ENCODE results near the gene INF2.

Gene INF2

DNA sequence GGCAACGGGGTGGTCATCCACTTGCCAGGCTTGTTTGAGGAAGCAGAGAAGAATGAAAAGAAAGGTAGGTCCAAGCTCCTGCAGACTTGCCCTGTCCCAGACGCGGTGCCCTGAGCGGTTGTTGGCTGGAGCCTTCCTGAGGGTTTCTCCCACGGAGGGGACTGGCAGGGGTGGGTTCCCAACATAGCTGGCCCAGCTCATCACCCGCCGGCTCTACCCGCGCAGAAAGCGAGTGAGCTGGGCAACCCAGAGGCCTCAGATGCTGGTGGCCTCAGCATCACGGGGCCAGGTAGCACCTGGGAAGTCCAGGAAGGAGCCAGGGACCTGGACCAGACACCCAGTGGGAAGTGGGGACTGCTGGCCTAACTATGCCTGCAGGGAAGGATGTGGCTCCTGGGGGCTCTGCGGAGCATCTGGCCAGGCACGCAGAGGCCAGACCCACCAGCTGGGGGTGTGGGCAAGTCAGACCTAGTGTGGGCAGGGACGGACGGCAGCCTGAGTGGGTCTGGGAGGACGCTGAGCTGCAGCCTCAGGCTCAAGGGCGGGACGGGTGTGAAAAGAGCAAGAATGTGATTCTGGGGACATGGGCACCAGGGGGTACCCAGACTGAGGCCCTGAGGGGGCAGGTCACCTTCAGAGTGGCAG lies 49.1 kb downstream of the INF2 start:
- Histone ChIP-seq H3K27ac (ENCODE audit: low read length) (no peak overlapping the region), H3K27me3 (ENCODE audit: control insufficient read depth, insufficient read depth, low read length) (no peaks in the 10 kb centered on the region), H3K9me3 (ENCODE audit: control insufficient read depth, insufficient read depth, low read length) (no peaks in the 10 kb centered on the region), H3K4me3 (ENCODE audit: low read length) (no peak overlapping the region), H3K36me3 (ENCODE audit: control insufficient read depth, insufficient read depth, low read length) (peaks cover 7% of the 10 kb centered on the region; the same call in 1 of the 2 replicates), H3K4me1 (ENCODE audit: control insufficient read depth, insufficient read depth, low read length) (no peaks in the 10 kb centered on the region; the same call in 1 of the 2 replicates)
- no peak for DNase-seq (ENCODE audit: low read depth, low spot score)
- WGBS (ENCODE audit: insufficient coverage, insufficient read length): no CpG with 5 or more reads among the region's 18 CpGs

DNA sequence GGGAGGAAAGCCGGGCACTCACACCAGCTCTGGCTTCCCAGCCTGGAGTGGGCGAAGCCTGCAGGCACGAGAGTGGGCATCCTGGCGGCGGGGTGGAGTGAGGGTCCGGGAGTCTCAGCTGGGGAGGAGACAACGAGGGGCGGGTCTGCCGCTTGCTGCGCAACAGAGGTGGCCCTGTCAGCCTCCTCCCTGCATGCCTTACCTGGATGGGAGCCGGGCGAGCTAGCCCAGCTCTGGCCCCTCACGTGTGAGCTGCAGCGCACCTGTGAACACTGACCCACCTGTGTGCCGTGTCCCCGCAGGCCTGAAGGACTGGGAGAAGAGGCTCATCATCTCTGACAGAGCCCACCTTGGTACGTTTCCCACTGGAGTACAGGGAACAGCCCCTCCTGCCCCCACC lies 49.6 kb downstream of the INF2 start:
- H3K4me3 ChIP-seq (ENCODE audit: low read length): no peak overlapping the region
- WGBS (ENCODE audit: insufficient coverage, insufficient read length): no CpG with 5 or more reads among the region's 17 CpGs
- no peaks in the 10 kb centered on the region for H3K27me3 ChIP-seq (ENCODE audit: control insufficient read depth, insufficient read depth, low read length)
- DNase-seq (ENCODE audit: low read depth, low spot score): no peak
- H3K36me3 ChIP-seq (ENCODE audit: control insufficient read depth, insufficient read depth, low read length): peaks cover 7% of the 10 kb centered on the region; the same call in 1 of the 2 replicates
- no peaks in the 10 kb centered on the region; the same call in 1 of the 2 replicates for H3K4me1 ChIP-seq (ENCODE audit: control insufficient read depth, insufficient read depth, low read length)
- no peaks in the 10 kb centered on the region for H3K9me3 ChIP-seq (ENCODE audit: control insufficient read depth, insufficient read depth, low read length)
- H3K27ac ChIP-seq (ENCODE audit: low read length): no peak overlapping the region

DNA sequence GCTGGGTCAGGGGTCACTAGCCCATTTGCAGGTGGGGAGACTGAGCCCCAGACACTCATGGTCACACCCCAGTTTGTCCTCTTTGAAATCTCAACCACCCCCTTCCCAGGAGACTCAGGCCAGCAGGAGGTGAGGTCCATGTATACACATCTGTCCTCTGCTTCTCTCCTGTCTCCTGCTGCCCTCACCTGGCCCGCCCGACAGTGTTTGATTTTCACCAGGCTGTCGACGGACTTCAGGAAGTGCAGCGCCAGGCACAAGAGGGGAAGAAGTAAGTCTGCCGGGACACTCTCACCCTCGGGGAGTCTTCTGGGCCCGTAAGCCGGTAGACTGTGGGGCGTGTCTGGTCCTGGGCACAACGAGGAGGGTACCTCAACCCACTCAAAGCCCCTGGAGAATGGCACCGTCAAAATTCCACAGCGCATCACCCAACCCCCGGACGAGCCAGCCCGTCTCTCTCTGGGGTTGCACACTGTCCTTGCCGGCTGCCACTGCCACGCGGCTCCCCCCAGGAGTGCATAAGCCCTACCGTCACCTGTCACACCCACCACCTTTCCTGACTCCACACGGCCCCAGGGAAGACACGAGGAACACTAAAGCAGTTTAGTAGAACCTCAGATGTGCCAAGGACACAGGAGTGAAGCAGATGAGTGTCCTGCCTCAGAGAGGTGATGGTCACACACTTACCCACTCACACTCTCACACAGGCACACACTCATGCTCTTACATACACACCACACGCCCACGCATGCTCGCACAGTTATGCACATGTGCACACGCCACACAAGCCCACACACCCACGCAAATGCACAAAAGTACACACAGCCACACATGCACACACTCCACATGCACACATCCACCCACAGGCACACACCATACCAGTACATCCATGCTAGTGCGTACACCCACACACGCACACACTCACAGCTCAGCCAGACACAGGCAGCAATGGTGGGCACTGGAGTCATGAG lies 50.4 kb downstream of the INF2 start:
- DNase-seq (ENCODE audit: low read depth, low spot score): no peak
- Histone ChIP-seq H3K4me3 (ENCODE audit: low read length) (no peak overlapping the region), H3K9me3 (ENCODE audit: control insufficient read depth, insufficient read depth, low read length) (no peaks in the 10 kb centered on the region), H3K27me3 (ENCODE audit: control insufficient read depth, insufficient read depth, low read length) (no peaks in the 10 kb centered on the region), H3K27ac (ENCODE audit: low read length) (no peak overlapping the region), H3K4me1 (ENCODE audit: control insufficient read depth, insufficient read depth, low read length) (no peaks in the 10 kb centered on the region; the same call in 1 of the 2 replicates), H3K36me3 (ENCODE audit: control insufficient read depth, insufficient read depth, low read length) (peaks cover 7% of the 10 kb centered on the region; the same call in 1 of the 2 replicates)
- no CpG with 5 or more reads among the region's 29 CpGs for WGBS (ENCODE audit: insufficient coverage, insufficient read length)

DNA sequence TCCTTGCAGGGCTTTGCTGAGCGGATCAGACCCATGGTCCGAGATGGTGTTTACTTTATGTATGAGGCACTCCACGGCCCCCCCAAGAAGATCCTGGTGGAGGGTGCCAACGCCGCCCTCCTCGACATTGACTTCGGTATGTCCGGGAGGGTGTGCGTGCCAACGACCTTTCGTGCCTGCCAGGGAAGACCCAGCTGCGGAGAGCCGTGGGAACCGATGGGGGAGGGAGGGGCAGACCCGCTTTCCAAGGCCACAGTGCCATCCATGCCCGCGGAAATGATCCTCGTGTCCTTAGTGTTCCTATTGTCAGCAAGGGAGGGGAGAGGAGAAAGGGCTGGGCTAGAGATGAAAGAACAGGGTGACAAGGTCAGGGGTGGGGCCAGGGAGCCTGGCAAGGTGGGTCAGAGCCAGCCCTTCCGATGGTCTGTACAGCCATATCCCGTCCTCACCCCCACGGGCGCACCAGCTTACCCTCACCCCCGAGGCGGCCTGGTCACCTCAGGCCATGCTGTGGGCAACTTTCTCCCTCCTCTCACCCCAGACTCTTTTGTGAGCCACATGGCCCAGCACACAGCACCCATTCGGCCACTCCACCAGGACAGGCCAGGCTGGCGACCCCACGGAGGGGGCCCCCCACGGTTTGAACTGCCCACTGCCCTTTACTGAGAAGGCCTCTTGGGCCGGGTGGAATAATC lies 51.8 kb downstream of the INF2 start:
- Histone ChIP-seq H3K27ac (ENCODE audit: low read length) (no peak overlapping the region), H3K36me3 (ENCODE audit: control insufficient read depth, insufficient read depth, low read length) (peaks cover 7% of the 10 kb centered on the region; the same call in 1 of the 2 replicates), H3K9me3 (ENCODE audit: control insufficient read depth, insufficient read depth, low read length) (no peaks in the 10 kb centered on the region), H3K4me3 (ENCODE audit: low read length) (no peak overlapping the region), H3K4me1 (ENCODE audit: control insufficient read depth, insufficient read depth, low read length) (no peaks in the 10 kb centered on the region), H3K27me3 (ENCODE audit: control insufficient read depth, insufficient read depth, low read length) (no peaks in the 10 kb centered on the region)
- DNase-seq (ENCODE audit: low read depth, low spot score): no peak
- whole genome bisulfite sequencing (ENCODE audit: insufficient coverage, insufficient read length): no CpG with 5 or more reads among the region's 29 CpGs

DNA sequence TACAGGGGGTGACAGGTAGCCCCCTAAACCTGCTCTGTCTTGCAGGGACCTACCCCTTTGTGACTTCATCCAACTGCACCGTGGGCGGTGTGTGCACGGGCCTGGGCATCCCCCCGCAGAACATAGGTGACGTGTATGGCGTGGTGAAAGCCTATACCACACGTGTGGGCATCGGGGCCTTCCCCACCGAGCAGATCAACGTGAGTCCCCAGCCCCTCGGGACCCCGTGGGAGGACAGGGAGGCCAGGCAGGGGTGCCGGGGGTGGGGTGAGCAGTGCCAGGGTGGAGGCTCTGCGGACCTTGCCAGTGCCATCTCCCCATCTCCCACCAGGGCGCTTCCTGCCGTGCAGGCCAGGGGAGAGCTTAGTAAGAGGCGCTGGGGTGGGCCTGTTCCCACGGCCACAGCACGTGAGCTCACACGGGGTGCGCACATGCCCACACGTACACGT lies 52.4 kb downstream of the INF2 start:
- H3K36me3 ChIP-seq (ENCODE audit: control insufficient read depth, insufficient read depth, low read length): peaks cover 7% of the 10 kb centered on the region; the same call in 1 of the 2 replicates
- H3K9me3 ChIP-seq (ENCODE audit: control insufficient read depth, insufficient read depth, low read length): no peaks in the 10 kb centered on the region
- DNase-seq (ENCODE audit: low read depth, low spot score): no peak
- no peak overlapping the region for H3K27ac ChIP-seq (ENCODE audit: low read length)
- H3K27me3 ChIP-seq (ENCODE audit: control insufficient read depth, insufficient read depth, low read length): no peaks in the 10 kb centered on the region
- no peaks in the 10 kb centered on the region for H3K4me1 ChIP-seq (ENCODE audit: control insufficient read depth, insufficient read depth, low read length)
- WGBS (ENCODE audit: insufficient coverage, insufficient read length): no CpG with 5 or more reads among the region's 23 CpGs
- no peak overlapping the region for H3K4me3 ChIP-seq (ENCODE audit: low read length)

DNA sequence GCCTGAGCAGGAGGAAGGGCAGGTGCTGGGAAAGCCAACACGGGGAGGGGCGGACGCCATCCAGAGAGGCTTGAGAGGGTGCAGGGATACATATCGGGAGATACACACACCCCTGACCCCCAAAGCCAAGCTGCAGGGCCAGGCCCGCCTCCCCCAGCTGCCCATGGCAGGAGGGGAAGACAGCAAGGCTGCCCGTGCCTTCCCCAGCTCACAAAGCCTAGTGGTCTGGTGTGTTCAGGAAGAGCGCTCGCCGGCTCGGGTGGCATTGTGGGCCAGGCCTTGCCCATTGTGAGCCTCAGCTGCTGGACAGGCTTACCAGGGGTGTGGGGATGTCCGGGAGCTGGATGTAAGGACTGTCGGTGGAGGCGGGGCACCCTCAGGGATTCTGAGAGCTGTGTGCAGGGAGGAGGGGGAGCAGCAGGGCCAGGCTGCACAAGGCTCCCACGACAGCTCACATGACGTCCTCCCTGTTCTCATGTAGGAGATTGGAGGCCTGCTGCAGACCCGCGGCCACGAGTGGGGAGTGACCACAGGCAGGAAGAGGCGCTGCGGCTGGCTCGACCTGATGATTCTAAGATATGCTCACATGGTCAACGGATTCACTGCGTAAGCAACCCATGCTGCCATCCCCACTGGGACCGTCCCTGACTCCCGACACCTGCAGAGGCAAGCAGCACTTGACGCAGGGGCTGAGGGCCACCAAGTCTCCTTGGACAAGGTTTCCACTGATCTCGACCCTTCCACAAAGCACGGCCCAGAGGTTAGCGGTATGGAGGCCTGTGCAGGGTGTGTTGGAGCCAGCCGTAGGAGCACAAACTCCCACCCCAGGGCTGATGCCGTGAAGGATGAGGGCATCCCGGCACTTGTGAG lies 53.4 kb downstream of the INF2 start:
- no CpG with 5 or more reads among the region's 32 CpGs for WGBS (ENCODE audit: insufficient coverage, insufficient read length)
- no peaks in the 10 kb centered on the region for H3K27me3 ChIP-seq (ENCODE audit: control insufficient read depth, insufficient read depth, low read length)
- peaks cover 7% of the 10 kb centered on the region; the same call in 1 of the 2 replicates for H3K36me3 ChIP-seq (ENCODE audit: control insufficient read depth, insufficient read depth, low read length)
- no peaks in the 10 kb centered on the region for H3K4me1 ChIP-seq (ENCODE audit: control insufficient read depth, insufficient read depth, low read length)
- no peak for DNase-seq (ENCODE audit: low read depth, low spot score)
- H3K27ac ChIP-seq (ENCODE audit: low read length): no peak overlapping the region
- H3K9me3 ChIP-seq (ENCODE audit: control insufficient read depth, insufficient read depth, low read length): no peaks in the 10 kb centered on the region
- no peak overlapping the region for H3K4me3 ChIP-seq (ENCODE audit: low read length)

DNA sequence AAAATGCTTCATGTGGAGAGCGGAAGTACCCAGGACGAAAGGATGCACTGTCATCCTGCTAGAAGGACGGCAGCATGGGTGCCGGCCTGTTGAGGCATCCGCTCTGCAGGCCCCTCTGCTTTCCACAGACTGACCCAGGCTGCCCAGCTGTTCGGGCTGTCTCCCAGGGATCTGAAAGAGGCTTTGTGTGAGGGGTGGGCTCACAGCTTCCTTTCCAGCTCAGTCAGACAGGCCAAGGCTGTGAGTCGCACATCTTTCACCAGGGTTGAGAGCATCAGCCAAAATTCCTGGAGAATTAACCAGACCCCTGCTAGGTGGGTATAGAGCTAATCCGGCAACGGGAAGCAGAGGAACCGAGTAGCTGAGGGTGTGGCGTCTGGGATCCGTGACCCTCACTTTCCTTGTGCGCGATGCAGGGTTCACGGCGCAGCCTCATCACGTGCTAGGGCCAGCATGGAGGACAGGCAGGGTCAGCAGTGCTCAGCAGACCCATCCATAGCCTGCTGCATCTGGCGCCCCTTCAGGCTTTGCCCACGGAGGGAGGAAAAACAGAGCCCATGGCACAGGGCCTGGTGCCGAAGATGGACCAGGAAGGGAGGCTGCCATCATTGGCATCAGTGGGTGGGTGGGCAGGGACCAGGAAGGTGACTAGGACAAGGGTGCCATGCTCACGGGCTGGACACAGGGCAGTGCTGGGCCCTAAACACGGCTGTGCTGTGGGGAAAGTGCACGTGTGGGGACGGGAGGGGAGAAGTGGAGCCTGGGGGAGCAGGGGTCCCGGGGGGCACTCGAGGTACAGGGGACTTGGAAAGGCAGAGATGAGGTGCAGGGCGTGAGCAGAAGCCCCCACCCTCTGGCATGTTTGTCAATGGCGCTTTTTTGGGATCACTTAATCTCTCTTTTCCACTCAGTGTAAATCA lies 54.3 kb downstream of the INF2 start:
- Histone ChIP-seq H3K27ac (ENCODE audit: low read length) (no peak overlapping the region), H3K36me3 (ENCODE audit: control insufficient read depth, insufficient read depth, low read length) (peaks cover 7% of the 10 kb centered on the region; the same call in 1 of the 2 replicates), H3K4me1 (ENCODE audit: control insufficient read depth, insufficient read depth, low read length) (no peaks in the 10 kb centered on the region), H3K27me3 (ENCODE audit: control insufficient read depth, insufficient read depth, low read length) (no peaks in the 10 kb centered on the region), H3K4me3 (ENCODE audit: low read length) (no peak overlapping the region), H3K9me3 (ENCODE audit: control insufficient read depth, insufficient read depth, low read length) (no peaks in the 10 kb centered on the region)
- no CpG with 5 or more reads among the region's 28 CpGs for WGBS (ENCODE audit: insufficient coverage, insufficient read length)
- no peak for DNase-seq (ENCODE audit: low read depth, low spot score)

DNA sequence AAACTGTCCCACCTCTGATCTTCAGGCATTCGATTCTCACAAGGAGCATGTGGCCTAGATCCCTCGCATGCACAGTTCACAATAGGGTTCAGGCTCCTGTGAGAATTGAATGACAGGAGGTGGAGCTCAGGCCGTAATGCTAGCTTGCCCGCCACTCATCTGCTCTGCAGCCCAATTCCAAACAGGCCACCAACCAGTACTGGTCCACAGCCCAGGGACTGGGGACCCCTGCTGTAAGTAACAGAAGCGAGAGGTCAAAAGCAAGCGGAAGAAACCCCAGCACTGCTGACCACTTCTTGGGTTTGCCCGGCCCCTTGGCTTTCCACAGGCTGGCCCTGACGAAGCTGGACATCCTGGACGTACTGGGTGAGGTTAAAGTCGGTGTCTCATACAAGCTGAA lies 55.1 kb downstream of the INF2 start:
- DNase-seq (ENCODE audit: low read depth, low spot score): no peak
- Histone ChIP-seq H3K4me3 (ENCODE audit: low read length) (no peak overlapping the region; the same call in 1 of the 2 replicates), H3K27ac (ENCODE audit: low read length) (no peak overlapping the region), H3K4me1 (ENCODE audit: control insufficient read depth, insufficient read depth, low read length) (no peaks in the 10 kb centered on the region), H3K9me3 (ENCODE audit: control insufficient read depth, insufficient read depth, low read length) (no peaks in the 10 kb centered on the region), H3K36me3 (ENCODE audit: control insufficient read depth, insufficient read depth, low read length) (peaks cover 11% of the 10 kb centered on the region; the same call in 1 of the 2 replicates), H3K27me3 (ENCODE audit: control insufficient read depth, insufficient read depth, low read length) (no peaks in the 10 kb centered on the region)
- no CpG with 5 or more reads among the region's 10 CpGs for WGBS (ENCODE audit: insufficient coverage, insufficient read length)

DNA sequence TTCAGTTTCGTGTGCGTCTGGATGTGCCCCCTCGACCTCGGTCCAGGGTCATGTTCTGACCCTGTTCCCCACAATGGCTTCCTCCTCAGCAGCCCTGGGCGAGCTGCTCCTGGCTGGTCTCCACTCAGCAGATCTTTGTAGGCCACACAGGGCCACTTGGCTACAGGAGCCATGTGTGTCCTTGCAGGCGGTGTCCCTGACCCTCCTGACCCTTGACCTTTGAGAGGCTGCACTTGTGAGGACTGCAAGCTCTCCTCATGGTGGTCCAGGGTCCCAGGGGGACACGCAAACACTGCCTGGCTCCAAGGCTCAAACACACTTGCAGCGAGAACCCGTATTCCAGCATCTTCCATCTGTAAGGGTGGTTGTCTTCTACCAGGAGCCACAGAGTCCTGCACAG lies 56.0 kb downstream of the INF2 start:
- no peaks in the 10 kb centered on the region for H3K27me3 ChIP-seq (ENCODE audit: control insufficient read depth, insufficient read depth, low read length)
- H3K27ac ChIP-seq (ENCODE audit: low read length): no peak overlapping the region
- H3K36me3 ChIP-seq (ENCODE audit: control insufficient read depth, insufficient read depth, low read length): peaks cover 11% of the 10 kb centered on the region; the same call in 1 of the 2 replicates
- no CpG with 5 or more reads among the region's 9 CpGs for WGBS (ENCODE audit: insufficient coverage, insufficient read length)
- no peaks in the 10 kb centered on the region for H3K4me1 ChIP-seq (ENCODE audit: control insufficient read depth, insufficient read depth, low read length)
- H3K4me3 ChIP-seq (ENCODE audit: low read length): no peak overlapping the region
- DNase-seq (ENCODE audit: low read depth, low spot score): no peak
- H3K9me3 ChIP-seq (ENCODE audit: control insufficient read depth, insufficient read depth, low read length): no peaks in the 10 kb centered on the region
